Measurements from ENCODE around the gene ANKRD65.

DNA sequence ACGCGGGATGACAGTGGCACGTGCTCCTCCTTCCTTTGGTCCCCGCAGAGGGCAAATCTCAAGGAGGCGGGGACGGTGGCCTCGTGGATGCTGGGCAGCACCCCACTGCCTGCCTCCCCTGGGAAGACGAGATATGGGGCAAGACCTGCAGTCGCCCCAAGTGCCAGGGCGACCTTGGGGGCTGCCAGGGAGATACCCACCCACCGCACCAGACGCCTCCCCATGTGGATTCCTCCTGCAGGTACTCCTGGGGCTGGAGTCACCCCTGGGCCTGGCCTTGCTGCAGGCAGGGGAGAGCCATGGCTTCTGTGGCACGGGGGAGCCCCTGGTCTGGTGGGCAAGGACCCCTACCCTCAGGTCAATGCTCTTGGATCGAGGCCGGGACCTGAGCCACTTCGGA lies 40.2 kb downstream of the ANKRD65 start:
- no peak for TF ChIP-seq CTCF (IDR thresholded peaks at IDR 0.05)
- no peak for TF ChIP-seq POLR2A (IDR thresholded peaks at IDR 0.05)
